ENCODE data around the gene MSL3.

- TF ChIP-seq, protein P1, sequence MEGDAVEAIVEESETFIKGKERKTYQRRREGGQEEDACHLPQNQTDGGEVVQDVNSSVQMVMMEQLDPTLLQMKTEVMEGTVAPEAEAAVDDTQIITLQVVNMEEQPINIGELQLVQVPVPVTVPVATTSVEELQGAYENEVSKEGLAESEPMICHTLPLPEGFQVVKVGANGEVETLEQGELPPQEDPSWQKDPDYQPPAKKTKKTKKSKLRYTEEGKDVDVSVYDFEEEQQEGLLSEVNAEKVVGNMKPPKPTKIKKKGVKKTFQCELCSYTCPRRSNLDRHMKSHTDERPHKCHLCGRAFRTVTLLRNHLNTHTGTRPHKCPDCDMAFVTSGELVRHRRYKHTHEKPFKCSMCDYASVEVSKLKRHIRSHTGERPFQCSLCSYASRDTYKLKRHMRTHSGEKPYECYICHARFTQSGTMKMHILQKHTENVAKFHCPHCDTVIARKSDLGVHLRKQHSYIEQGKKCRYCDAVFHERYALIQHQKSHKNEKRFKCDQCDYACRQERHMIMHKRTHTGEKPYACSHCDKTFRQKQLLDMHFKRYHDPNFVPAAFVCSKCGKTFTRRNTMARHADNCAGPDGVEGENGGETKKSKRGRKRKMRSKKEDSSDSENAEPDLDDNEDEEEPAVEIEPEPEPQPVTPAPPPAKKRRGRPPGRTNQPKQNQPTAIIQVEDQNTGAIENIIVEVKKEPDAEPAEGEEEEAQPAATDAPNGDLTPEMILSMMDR (IDR thresholded peaks at IDR 0.05) = no peak
- TF ChIP-seq POLR2A (IDR thresholded peaks at IDR 0.05) = no peak
Observed at GRCh38 chrX:11766487-11766886, 8.4 kb downstream of the MSL3 start.

Data from adrenal gland (tissue), 5 donors.